OCI-LY3 (cell line): ENCODE data around the gene ATRN.

Experiments
- EZH2phosphoT487 ChIP-seq: fragments of 200-600 bp; shearing (Covaris generic); IDR thresholded peaks from 2 replicates; pipeline ENCODE4 v1.6.1; 2018; ENCODE audit warnings: antibody characterized with exemption, mixed run types, low read depth
- TF ChIP-seq, protein P1 (sequence below): fragments of 200-600, 300-600 bp; sonication (generic); IDR thresholded peaks from 2 replicates; pipeline ENCODE4 v1.5.1; 2014; ENCODE audit warnings: antibody characterized with exemption, low read length, low read depth

DNA sequence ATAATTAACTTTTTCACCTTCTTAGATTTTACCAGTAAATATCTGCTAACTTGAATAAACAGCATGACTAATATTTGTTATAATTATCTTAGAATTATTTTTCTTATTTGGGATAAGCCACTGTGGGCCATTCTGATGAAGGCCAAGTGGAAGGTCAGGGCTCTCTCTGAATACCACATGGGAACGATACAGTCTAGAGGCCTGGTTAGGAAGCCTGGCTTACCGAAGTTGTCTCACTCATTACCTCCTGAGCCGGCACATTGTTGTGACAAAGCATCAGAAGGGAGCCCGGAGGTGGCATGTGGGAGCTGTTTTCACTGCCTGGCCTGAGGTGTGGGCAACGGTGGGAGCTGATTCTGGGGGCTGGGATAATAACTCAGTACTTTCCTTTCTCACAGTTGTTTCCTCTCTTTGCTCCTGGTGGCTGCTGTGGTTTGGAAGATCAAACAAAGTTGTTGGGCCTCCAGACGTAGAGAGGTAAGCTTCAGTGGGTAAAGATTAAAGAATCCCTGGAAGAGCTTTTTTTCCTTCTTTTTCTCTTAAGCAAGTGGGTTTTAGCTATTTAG is 163.2 kb downstream of the ATRN start:
- TF ChIP-seq, protein P1, sequence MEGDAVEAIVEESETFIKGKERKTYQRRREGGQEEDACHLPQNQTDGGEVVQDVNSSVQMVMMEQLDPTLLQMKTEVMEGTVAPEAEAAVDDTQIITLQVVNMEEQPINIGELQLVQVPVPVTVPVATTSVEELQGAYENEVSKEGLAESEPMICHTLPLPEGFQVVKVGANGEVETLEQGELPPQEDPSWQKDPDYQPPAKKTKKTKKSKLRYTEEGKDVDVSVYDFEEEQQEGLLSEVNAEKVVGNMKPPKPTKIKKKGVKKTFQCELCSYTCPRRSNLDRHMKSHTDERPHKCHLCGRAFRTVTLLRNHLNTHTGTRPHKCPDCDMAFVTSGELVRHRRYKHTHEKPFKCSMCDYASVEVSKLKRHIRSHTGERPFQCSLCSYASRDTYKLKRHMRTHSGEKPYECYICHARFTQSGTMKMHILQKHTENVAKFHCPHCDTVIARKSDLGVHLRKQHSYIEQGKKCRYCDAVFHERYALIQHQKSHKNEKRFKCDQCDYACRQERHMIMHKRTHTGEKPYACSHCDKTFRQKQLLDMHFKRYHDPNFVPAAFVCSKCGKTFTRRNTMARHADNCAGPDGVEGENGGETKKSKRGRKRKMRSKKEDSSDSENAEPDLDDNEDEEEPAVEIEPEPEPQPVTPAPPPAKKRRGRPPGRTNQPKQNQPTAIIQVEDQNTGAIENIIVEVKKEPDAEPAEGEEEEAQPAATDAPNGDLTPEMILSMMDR: no peak
- no peak for TF ChIP-seq EZH2phosphoT487
